Measurements from ENCODE around the gene RMDN3.
A peak's percentile ranks its signal among the peaks of the same experiment; 100 is the strongest.

RMDN3 gene, protein sequence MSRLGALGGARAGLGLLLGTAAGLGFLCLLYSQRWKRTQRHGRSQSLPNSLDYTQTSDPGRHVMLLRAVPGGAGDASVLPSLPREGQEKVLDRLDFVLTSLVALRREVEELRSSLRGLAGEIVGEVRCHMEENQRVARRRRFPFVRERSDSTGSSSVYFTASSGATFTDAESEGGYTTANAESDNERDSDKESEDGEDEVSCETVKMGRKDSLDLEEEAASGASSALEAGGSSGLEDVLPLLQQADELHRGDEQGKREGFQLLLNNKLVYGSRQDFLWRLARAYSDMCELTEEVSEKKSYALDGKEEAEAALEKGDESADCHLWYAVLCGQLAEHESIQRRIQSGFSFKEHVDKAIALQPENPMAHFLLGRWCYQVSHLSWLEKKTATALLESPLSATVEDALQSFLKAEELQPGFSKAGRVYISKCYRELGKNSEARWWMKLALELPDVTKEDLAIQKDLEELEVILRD

DNA sequence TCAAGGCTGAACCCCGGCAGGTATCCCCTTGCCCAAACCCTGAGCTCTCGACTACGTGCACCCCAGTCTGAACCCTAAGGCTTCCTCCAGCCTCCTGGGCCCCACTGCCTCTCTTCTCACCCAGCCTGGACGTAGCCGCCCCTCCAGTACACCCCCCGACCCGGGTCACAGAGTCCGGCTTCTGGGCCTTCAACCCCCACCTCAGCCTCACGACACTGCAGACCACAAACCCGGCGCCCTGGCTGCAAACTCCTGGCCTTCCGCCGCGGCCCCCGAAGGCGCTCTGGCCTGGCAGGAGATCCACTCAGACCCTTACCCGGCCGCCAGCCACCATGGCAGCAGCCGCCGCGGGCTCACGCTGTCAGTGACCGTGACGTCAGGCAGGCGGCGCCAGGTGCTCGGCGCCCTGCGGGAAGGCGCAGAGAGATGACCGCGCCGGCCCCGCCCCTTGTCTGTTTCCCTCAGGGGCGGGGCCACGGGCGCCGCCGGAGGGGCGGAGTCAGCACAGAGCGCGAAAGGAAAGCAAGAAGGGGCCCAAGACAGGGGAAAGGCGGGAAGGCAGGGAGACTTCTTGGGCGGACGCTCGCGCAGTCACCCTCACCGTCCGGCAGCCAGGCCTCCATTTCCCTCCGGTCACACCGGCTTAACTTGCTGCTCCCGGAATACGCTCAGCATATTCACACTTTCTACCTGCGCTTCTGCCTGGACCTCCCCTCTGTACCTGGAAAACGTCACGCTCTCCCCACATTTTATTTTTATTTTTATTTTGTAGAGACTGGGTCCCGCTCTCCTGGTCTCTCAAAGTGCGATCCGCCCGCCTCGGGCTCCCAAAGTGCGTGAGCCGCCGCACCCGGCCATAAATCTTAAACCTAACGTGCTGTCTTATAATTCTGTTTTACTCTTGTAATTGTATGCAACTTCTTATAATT, at the start of gene RMDN3:
Gene RMDN3, minus strand, starts transcription at position 372 of the 929 bp plus-strand sequence. CDS start 471 bp downstream, outside the sequence.
- Histone ChIP-seq H3K4me3 (IDR thresholded peaks at IDR 0.05; ENCODE audit: insufficient read depth, low read depth, low read length) (no peak within 1 kb of the TSS), H3K9ac (peak within 1 kb of the TSS; percentile 97), H3K79me2 (ENCODE audit: insufficient read depth, low read depth) (peaks cover 33% of the 10 kb centered on the region), H3K4me2 (peak within 1 kb of the TSS; percentile 91), H3K27ac (peak within 1 kb of the TSS; percentile 91), H3K27me3 (ENCODE audit: insufficient read depth, low read depth) (no peaks in the 10 kb centered on the region), H2AFZ (ENCODE audit: low read depth) (peak within 1 kb of the TSS; percentile 80), H3K36me3 (ENCODE audit: insufficient read depth) (no peaks in the 10 kb centered on the region), H4K20me1 (ENCODE audit: insufficient read depth) (no peaks in the 10 kb centered on the region), H3K4me1 (ENCODE audit: low read depth, poor library complexity, severe bottlenecking) (peaks cover 26% of the 10 kb centered on the region)
- TF ChIP-seq, protein P1, sequence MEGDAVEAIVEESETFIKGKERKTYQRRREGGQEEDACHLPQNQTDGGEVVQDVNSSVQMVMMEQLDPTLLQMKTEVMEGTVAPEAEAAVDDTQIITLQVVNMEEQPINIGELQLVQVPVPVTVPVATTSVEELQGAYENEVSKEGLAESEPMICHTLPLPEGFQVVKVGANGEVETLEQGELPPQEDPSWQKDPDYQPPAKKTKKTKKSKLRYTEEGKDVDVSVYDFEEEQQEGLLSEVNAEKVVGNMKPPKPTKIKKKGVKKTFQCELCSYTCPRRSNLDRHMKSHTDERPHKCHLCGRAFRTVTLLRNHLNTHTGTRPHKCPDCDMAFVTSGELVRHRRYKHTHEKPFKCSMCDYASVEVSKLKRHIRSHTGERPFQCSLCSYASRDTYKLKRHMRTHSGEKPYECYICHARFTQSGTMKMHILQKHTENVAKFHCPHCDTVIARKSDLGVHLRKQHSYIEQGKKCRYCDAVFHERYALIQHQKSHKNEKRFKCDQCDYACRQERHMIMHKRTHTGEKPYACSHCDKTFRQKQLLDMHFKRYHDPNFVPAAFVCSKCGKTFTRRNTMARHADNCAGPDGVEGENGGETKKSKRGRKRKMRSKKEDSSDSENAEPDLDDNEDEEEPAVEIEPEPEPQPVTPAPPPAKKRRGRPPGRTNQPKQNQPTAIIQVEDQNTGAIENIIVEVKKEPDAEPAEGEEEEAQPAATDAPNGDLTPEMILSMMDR (conservative IDR thresholded peaks at IDR 0.05; ENCODE audit: low read depth, low read length), result no peak

DNA sequence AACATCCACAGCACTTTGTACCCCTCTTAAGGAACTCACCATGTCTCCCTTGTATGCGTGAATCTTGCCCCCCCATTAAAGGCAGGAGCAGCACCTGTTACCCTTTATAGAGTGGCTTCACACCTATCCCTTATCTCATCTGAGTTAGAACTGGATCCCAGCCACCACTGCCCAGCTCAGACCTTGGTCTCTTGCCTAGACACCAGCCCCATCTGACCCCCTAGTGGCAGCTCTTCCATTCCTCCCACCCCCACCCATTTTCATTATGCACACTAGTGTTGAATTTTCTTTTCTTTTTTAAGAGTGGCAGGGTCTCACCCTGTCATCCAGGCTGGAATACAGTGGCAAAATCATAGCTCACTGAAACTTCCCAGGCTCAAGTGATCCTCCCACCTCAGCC, 48.6 kb upstream of the RMDN3 start:
- no peak overlapping the region for H2AFZ ChIP-seq (ENCODE audit: low read depth)
- no peak overlapping the region for H3K9ac ChIP-seq
- H3K27me3 ChIP-seq (ENCODE audit: insufficient read depth, low read depth), result no peaks in the 10 kb centered on the region
- H3K4me1 ChIP-seq (ENCODE audit: low read depth, poor library complexity, severe bottlenecking), result peaks cover 11% of the 10 kb centered on the region
- TF ChIP-seq, protein P1 (conservative IDR thresholded peaks at IDR 0.05; ENCODE audit: low read depth, low read length), result no peak
- H3K4me2 ChIP-seq, result no peak overlapping the region
- H3K36me3 ChIP-seq (ENCODE audit: insufficient read depth), result no peaks in the 10 kb centered on the region
- no peak overlapping the region for H3K27ac ChIP-seq
- H3K79me2 ChIP-seq (ENCODE audit: insufficient read depth, low read depth), result no peaks in the 10 kb centered on the region
- H3K4me3 ChIP-seq (IDR thresholded peaks at IDR 0.05; ENCODE audit: insufficient read depth, low read depth, low read length), result no peak overlapping the region
- H4K20me1 ChIP-seq (ENCODE audit: insufficient read depth), result no peaks in the 10 kb centered on the region

DNA sequence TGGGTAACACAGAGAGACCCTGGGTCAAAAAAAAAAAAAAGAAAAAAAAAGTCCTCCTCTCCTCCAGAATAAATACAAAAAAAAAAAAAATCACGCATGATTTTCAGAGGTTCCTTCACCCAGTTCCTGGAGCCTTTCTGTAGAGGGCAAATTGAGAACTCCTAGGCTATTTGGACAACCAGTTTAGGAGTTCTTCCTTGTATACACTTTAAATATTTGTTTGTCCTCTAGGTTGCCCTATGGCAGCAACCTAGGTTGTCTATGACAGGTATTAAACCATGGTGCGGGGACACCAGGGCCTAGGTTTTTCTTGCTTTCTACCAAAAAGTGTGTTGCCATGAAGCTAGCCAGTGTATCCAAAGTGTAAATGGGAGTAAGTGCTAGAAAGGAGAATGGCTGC, 48.0 kb upstream of the RMDN3 start:
- Histone ChIP-seq H3K4me1 (ENCODE audit: low read depth, poor library complexity, severe bottlenecking) (peaks cover 8% of the 10 kb centered on the region), H3K4me3 (IDR thresholded peaks at IDR 0.05; ENCODE audit: insufficient read depth, low read depth, low read length) (no peak overlapping the region), H3K36me3 (ENCODE audit: insufficient read depth) (no peaks in the 10 kb centered on the region), H3K9ac (no peak overlapping the region), H3K27ac (no peak overlapping the region), H3K27me3 (ENCODE audit: insufficient read depth, low read depth) (no peaks in the 10 kb centered on the region), H3K79me2 (ENCODE audit: insufficient read depth, low read depth) (no peaks in the 10 kb centered on the region), H3K4me2 (no peak overlapping the region), H2AFZ (ENCODE audit: low read depth) (no peak overlapping the region), H4K20me1 (ENCODE audit: insufficient read depth) (no peaks in the 10 kb centered on the region)
- TF ChIP-seq, protein P1 (conservative IDR thresholded peaks at IDR 0.05; ENCODE audit: low read depth, low read length), result no peak

DNA sequence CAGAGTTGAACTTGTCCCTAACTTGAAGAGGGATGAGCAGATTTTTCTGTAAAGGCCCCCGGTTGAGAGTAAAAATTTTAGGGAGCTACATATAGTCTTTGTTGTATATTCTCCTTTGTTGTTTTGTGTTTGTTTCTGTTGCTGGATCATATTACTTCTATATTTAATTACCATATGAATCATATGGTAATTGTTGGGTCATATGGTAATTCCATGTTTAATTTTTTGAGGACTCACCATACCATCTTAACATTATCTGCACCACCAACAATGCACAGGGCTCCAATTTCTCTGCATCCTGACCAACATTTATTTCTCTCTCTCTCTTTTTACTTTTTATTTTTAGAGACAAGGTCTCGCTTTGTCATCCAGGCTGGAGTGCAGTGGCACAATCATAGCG, 44.5 kb upstream of the RMDN3 start:
- H3K4me1 ChIP-seq (ENCODE audit: low read depth, poor library complexity, severe bottlenecking), result peaks cover 3% of the 10 kb centered on the region
- H3K27me3 ChIP-seq (ENCODE audit: insufficient read depth, low read depth), result no peaks in the 10 kb centered on the region
- H3K4me2 ChIP-seq, result no peak overlapping the region
- no peak overlapping the region for H2AFZ ChIP-seq (ENCODE audit: low read depth)
- no peaks in the 10 kb centered on the region for H4K20me1 ChIP-seq (ENCODE audit: insufficient read depth)
- TF ChIP-seq, protein P1 (conservative IDR thresholded peaks at IDR 0.05; ENCODE audit: low read depth, low read length), result no peak
- H3K36me3 ChIP-seq (ENCODE audit: insufficient read depth), result no peaks in the 10 kb centered on the region
- H3K4me3 ChIP-seq (IDR thresholded peaks at IDR 0.05; ENCODE audit: insufficient read depth, low read depth, low read length), result no peak overlapping the region
- H3K9ac ChIP-seq, result no peak overlapping the region
- no peak overlapping the region for H3K27ac ChIP-seq
- H3K79me2 ChIP-seq (ENCODE audit: insufficient read depth, low read depth), result no peaks in the 10 kb centered on the region; the same call in 1 of the 2 replicates
